Measurements from ENCODE around the gene WNT2. TPM values are rescaled to one million over a fixed set of nuclear protein-coding genes. Genes with fewer than 3 reads are reported as not detected.
A peak's percentile ranks its signal among the peaks of the same experiment; 100 is the strongest.

WNT2 gene
- total and polyA plus RNA-seq, 2 donors (not counting 1 experiment from before 2014, with no cell fraction given): 1.7 to 14.5 TPM

DNA sequence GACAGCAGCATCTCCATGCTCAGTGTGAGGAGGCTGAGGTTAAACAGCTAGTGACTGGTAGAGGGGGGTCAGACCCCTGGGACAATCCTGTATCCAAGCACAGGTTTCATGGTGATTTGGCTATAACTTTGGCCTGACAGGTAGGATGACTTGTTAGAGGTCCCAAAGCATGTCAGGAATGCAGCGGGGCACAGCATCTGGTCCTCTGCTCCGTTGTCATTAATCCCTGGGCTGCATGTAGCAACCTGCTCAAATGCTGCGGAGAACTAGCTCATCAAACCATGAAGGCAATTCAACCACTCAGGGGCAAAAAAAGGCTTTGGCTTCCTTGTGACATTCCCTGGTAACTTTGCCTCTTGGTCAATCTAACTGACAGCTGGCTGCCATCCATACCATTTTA is 26.8 kb downstream of the WNT2 start:
- Histone ChIP-seq H3K4me3 (replicated peaks in 1 of 4; ENCODE audit: control extremely low read depth in 1 of 4, insufficient read depth in 1 of 4, low read depth in 3 of 4, low read length in 4 of 4) (no peak overlapping the region), H3K9ac (ENCODE audit: insufficient read depth, low read length) (no peak overlapping the region), H3K4me2 (ENCODE audit: extremely low read depth, insufficient read depth, low read length) (no peak overlapping the region), H2AFZ (ENCODE audit: low read length) (no peak overlapping the region), H3K27ac (ENCODE audit: insufficient read depth, low read length) (no peak overlapping the region), H4K20me1 (ENCODE audit: control insufficient read depth, extremely low read depth, insufficient read depth, low read length) (no peaks in the 10 kb centered on the region), H3K27me3 (ENCODE audit: control insufficient read depth, insufficient read depth, low read length) (peaks cover 2% of the 10 kb centered on the region), H3K4me1 (ENCODE audit: control insufficient read depth, extremely low read depth, insufficient read depth, low read length) (no peaks in the 10 kb centered on the region), H3K9me3 (ENCODE audit: control insufficient read depth, insufficient read depth, low read depth, low read length) (no peaks in the 10 kb centered on the region), H3K79me2 (ENCODE audit: control insufficient read depth, insufficient read depth, low read length) (no peaks in the 10 kb centered on the region), H3K36me3 (ENCODE audit: control insufficient read depth, insufficient read depth, low read length) (no peaks in the 10 kb centered on the region)
- DNase-seq (ENCODE audit: low read depth in 2 of 2): no peak
- TF ChIP-seq, protein P1, sequence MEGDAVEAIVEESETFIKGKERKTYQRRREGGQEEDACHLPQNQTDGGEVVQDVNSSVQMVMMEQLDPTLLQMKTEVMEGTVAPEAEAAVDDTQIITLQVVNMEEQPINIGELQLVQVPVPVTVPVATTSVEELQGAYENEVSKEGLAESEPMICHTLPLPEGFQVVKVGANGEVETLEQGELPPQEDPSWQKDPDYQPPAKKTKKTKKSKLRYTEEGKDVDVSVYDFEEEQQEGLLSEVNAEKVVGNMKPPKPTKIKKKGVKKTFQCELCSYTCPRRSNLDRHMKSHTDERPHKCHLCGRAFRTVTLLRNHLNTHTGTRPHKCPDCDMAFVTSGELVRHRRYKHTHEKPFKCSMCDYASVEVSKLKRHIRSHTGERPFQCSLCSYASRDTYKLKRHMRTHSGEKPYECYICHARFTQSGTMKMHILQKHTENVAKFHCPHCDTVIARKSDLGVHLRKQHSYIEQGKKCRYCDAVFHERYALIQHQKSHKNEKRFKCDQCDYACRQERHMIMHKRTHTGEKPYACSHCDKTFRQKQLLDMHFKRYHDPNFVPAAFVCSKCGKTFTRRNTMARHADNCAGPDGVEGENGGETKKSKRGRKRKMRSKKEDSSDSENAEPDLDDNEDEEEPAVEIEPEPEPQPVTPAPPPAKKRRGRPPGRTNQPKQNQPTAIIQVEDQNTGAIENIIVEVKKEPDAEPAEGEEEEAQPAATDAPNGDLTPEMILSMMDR (conservative IDR thresholded peaks at IDR 0.05 in 1 of 2, IDR thresholded peaks at IDR 0.05 in 1 of 2; ENCODE audit: low read depth in 1 of 2, low read length in 2 of 2): no peak
- TF ChIP-seq EZH2 (IDR thresholded peaks at IDR 0.05; ENCODE audit: low read length, missing control alignments): no peak

DNA sequence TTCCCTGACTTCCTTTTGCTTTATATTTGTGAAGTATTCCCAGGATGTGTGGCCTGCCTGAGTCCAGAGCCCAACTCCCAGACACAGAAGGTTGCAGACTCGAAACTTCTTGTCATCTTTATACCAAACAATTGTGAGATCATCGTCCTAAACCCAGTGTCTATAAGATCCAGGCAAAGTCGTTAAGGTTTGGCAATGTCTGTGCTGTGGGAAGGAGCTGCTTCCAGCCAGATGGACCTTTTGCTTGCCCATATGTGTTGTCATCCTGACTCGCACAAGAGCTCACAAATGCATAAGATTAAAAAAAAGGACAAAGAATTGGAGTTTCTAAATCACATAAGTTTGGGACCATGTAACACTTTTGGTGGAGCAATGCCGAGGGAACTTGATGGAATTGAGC is 37.0 kb downstream of the WNT2 start:
- TF ChIP-seq EZH2 (IDR thresholded peaks at IDR 0.05; ENCODE audit: low read length, missing control alignments): no peak
- TF ChIP-seq, protein P1 (conservative IDR thresholded peaks at IDR 0.05 in 1 of 2, IDR thresholded peaks at IDR 0.05 in 1 of 2; ENCODE audit: low read depth in 1 of 2, low read length in 2 of 2): no peak
- Histone ChIP-seq H3K4me3 (replicated peaks in 1 of 4; ENCODE audit: control extremely low read depth in 1 of 4, insufficient read depth in 1 of 4, low read depth in 3 of 4, low read length in 4 of 4) (no peak overlapping the region), H4K20me1 (ENCODE audit: control insufficient read depth, extremely low read depth, insufficient read depth, low read length) (no peaks in the 10 kb centered on the region), H3K4me2 (ENCODE audit: extremely low read depth, insufficient read depth, low read length) (no peak overlapping the region), H3K27me3 (ENCODE audit: control insufficient read depth, insufficient read depth, low read length) (no peaks in the 10 kb centered on the region), H3K79me2 (ENCODE audit: control insufficient read depth, insufficient read depth, low read length) (no peaks in the 10 kb centered on the region), H3K36me3 (ENCODE audit: control insufficient read depth, insufficient read depth, low read length) (no peaks in the 10 kb centered on the region), H3K9me3 (ENCODE audit: control insufficient read depth, insufficient read depth, low read depth, low read length) (no peaks in the 10 kb centered on the region), H3K4me1 (ENCODE audit: control insufficient read depth, extremely low read depth, insufficient read depth, low read length) (peaks cover 6% of the 10 kb centered on the region), H3K27ac (ENCODE audit: insufficient read depth, low read length) (no peak overlapping the region), H3K9ac (ENCODE audit: insufficient read depth, low read length) (no peak overlapping the region), H2AFZ (ENCODE audit: low read length) (no peak overlapping the region)
- peak in 1 of 2 donors; percentile 37 for DNase-seq (ENCODE audit: low read depth in 2 of 2)

DNA sequence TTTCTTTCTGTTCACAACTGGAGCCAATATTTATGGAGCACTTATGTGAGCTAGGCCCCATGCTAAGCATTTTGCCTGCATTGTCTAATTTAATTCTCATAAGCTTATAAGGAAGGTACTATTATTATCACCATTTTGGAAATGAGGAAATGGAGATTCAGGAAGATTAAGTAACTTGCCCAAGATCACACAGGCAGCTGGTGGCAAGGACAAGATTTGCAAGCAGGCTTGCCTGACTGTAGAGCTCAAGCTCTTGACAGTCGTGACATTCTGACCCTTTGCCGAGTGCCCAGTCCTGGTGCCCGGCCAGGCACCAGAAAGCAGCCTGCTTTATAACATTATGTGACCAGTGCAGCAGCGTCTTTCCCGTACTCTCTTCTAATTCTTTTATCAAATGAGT is 38.2 kb downstream of the WNT2 start:
- Histone ChIP-seq H3K4me1 (ENCODE audit: control insufficient read depth, extremely low read depth, insufficient read depth, low read length) (peaks cover 10% of the 10 kb centered on the region), H3K27me3 (ENCODE audit: control insufficient read depth, insufficient read depth, low read length) (no peaks in the 10 kb centered on the region), H3K9ac (ENCODE audit: insufficient read depth, low read length) (no peak overlapping the region), H3K9me3 (ENCODE audit: control insufficient read depth, insufficient read depth, low read depth, low read length) (no peaks in the 10 kb centered on the region), H3K4me2 (ENCODE audit: extremely low read depth, insufficient read depth, low read length) (no peak overlapping the region), H2AFZ (ENCODE audit: low read length) (no peak overlapping the region), H3K4me3 (replicated peaks in 1 of 4; ENCODE audit: control extremely low read depth in 1 of 4, insufficient read depth in 1 of 4, low read depth in 3 of 4, low read length in 4 of 4) (no peak overlapping the region), H3K27ac (ENCODE audit: insufficient read depth, low read length) (no peak overlapping the region), H3K36me3 (ENCODE audit: control insufficient read depth, insufficient read depth, low read length) (no peaks in the 10 kb centered on the region), H3K79me2 (ENCODE audit: control insufficient read depth, insufficient read depth, low read length) (no peaks in the 10 kb centered on the region), H4K20me1 (ENCODE audit: control insufficient read depth, extremely low read depth, insufficient read depth, low read length) (no peaks in the 10 kb centered on the region)
- no peak for DNase-seq (ENCODE audit: low read depth in 2 of 2)
- TF ChIP-seq, protein P1 (conservative IDR thresholded peaks at IDR 0.05 in 1 of 2, IDR thresholded peaks at IDR 0.05 in 1 of 2; ENCODE audit: low read depth in 1 of 2, low read length in 2 of 2): no peak
- no peak for TF ChIP-seq EZH2 (IDR thresholded peaks at IDR 0.05; ENCODE audit: low read length, missing control alignments)

Measured in fibroblast of lung (primary cell).